Measurements from ENCODE around the gene UIMC1.

DNA sequence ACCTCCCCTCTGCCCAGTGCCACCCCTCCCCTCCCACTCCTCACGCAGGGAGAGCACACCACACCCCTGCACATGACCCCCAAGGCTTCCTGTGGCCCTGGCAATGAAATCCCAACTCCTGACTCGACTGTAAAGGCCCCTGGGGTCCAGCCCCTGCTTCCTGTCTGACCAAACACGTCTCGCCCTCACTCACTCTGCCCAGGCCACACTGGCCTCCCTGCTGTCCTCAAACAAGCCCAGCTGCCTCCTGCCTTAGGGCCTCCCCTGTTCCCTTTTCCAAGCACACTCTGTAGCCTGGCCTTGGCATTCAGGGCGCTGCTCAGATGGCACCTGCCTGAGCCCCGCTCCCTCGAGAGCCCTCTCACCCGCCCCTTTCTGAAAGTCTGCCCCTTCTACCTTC, 149.8 kb downstream of the UIMC1 start:
- no peak for TF ChIP-seq POLR2A (IDR thresholded peaks at IDR 0.05)
- TF ChIP-seq, protein P1, sequence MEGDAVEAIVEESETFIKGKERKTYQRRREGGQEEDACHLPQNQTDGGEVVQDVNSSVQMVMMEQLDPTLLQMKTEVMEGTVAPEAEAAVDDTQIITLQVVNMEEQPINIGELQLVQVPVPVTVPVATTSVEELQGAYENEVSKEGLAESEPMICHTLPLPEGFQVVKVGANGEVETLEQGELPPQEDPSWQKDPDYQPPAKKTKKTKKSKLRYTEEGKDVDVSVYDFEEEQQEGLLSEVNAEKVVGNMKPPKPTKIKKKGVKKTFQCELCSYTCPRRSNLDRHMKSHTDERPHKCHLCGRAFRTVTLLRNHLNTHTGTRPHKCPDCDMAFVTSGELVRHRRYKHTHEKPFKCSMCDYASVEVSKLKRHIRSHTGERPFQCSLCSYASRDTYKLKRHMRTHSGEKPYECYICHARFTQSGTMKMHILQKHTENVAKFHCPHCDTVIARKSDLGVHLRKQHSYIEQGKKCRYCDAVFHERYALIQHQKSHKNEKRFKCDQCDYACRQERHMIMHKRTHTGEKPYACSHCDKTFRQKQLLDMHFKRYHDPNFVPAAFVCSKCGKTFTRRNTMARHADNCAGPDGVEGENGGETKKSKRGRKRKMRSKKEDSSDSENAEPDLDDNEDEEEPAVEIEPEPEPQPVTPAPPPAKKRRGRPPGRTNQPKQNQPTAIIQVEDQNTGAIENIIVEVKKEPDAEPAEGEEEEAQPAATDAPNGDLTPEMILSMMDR (IDR thresholded peaks at IDR 0.05): no peak

All from thyroid gland (tissue), 4 donors.